ENCODE measurements around the gene GAA.
"Not testable (repeated sequence)": the region's sequence is repeated elsewhere in the genome, so short reads cannot be mapped to it uniquely, and the experiment has no call there.

The GAA gene

GRCh38 chr17:80151333-80151732 lies 50.0 kb downstream of the GAA start:
- POLR2A ChIA-PET = no interaction called here
- no peak for TF ChIP-seq CTCF (IDR thresholded peaks at IDR 0.05; ENCODE audit: control extremely low read depth, extremely low read depth, low read depth, missing control alignments)
- CTCF ChIA-PET = interaction anchor here (1.1 kb wide), 1 partner anchor 44 kb away, joined by 3 read pairs; no protein-coding TSS in a partner anchor
- DNase-seq (ENCODE audit: extremely low spot score) = no peak

GRCh38 chr17:80152081-80152702 lies 50.8 kb downstream of the GAA start:
- TF ChIP-seq CTCF (IDR thresholded peaks at IDR 0.05; ENCODE audit: control extremely low read depth, extremely low read depth, low read depth, missing control alignments) = no peak
- CTCF ChIA-PET = interaction anchor here (0.9 to 1.1 kb wide), 2 partner anchors 43 to 51 kb away, joined by 3 read pairs; partner anchors contain the start of gene GAA
- POLR2A ChIA-PET = no interaction called here
- no peak for DNase-seq (ENCODE audit: extremely low spot score)

GRCh38 chr17:80153004-80153403 lies 51.6 kb downstream of the GAA start:
- ChIA-PET CTCF (interaction anchor here (1.8 kb wide), 1 partner anchor 10 kb away, joined by 6 read pairs; no protein-coding TSS in a partner anchor), POLR2A (no interaction called here)
- DNase-seq (ENCODE audit: extremely low spot score) = no peak
- TF ChIP-seq CTCF (IDR thresholded peaks at IDR 0.05; ENCODE audit: control extremely low read depth, extremely low read depth, low read depth, missing control alignments) = no peak

- ChIA-PET CTCF (interaction anchor here (1.5 to 1.8 kb wide), 2 partner anchors 9 to 10 kb away, joined by 3 to 6 read pairs; no protein-coding TSS in a partner anchor), POLR2A (no interaction called here)
- no peak for DNase-seq (ENCODE audit: extremely low spot score)
- TF ChIP-seq CTCF (IDR thresholded peaks at IDR 0.05; ENCODE audit: control extremely low read depth, extremely low read depth, low read depth, missing control alignments) = no peak
Observed at GRCh38 chr17:80154166-80154565, 52.8 kb downstream of the GAA start.

GRCh38 chr17:80155600-80155999 lies 54.2 kb downstream of the GAA start:
- DNase-seq (ENCODE audit: extremely low spot score); POLR2A ChIA-PET: not testable (repeated sequence)
- CTCF ChIA-PET = interaction anchor here (1.1 to 1.5 kb wide), 4 partner anchors 9 to 93 kb away, joined by 3 read pairs; partner anchors contain the start of gene GAA

- CTCF ChIA-PET = interaction anchor here (1.3 kb wide), 1 partner anchor 10 kb away, joined by 3 read pairs; no protein-coding TSS in a partner anchor
- POLR2A ChIA-PET = no interaction called here
- no peak for DNase-seq (ENCODE audit: extremely low spot score)
- TF ChIP-seq CTCF (IDR thresholded peaks at IDR 0.05; ENCODE audit: control extremely low read depth, extremely low read depth, low read depth, missing control alignments) = no peak
Observed at GRCh38 chr17:80158846-80159245, 57.5 kb downstream of the GAA start.

- POLR2A ChIA-PET = no interaction called here
- TF ChIP-seq CTCF (IDR thresholded peaks at IDR 0.05; ENCODE audit: control extremely low read depth, extremely low read depth, low read depth, missing control alignments) = no peak
- CTCF ChIA-PET = interaction anchor here (1.0 kb wide), 1 partner anchor 36 kb away, joined by 3 read pairs; no protein-coding TSS in a partner anchor
- DNase-seq (ENCODE audit: extremely low spot score) = no peak
Observed at GRCh38 chr17:80160536-80160935, 59.2 kb downstream of the GAA start.
